ENCODE data around the gene KAT7.

KAT7 gene

GRCh38 chr17:49834118-49834743, 45.8 kb downstream of the KAT7 start:
- no peak for DNase-seq (ENCODE audit: extremely low read depth, insufficient read length)
- Histone ChIP-seq H3K4me3 (replicated peaks; ENCODE audit: low read depth, low read length) (no peak overlapping the region), H3K27me3 (replicated peaks; ENCODE audit: control insufficient read depth, insufficient read depth, low read length) (no peaks in the 10 kb centered on the region), H3K36me3 (ENCODE audit: control insufficient read depth, insufficient read depth, low read length) (peaks cover 14% of the 10 kb centered on the region)
- TF ChIP-seq, protein P1, sequence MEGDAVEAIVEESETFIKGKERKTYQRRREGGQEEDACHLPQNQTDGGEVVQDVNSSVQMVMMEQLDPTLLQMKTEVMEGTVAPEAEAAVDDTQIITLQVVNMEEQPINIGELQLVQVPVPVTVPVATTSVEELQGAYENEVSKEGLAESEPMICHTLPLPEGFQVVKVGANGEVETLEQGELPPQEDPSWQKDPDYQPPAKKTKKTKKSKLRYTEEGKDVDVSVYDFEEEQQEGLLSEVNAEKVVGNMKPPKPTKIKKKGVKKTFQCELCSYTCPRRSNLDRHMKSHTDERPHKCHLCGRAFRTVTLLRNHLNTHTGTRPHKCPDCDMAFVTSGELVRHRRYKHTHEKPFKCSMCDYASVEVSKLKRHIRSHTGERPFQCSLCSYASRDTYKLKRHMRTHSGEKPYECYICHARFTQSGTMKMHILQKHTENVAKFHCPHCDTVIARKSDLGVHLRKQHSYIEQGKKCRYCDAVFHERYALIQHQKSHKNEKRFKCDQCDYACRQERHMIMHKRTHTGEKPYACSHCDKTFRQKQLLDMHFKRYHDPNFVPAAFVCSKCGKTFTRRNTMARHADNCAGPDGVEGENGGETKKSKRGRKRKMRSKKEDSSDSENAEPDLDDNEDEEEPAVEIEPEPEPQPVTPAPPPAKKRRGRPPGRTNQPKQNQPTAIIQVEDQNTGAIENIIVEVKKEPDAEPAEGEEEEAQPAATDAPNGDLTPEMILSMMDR (IDR thresholded peaks at IDR 0.05; ENCODE audit: insufficient read depth, low read length, poor library complexity, severe bottlenecking) = no peak

GRCh38 chr17:49835472-49835871, 47.0 kb downstream of the KAT7 start:
- no peak for DNase-seq (ENCODE audit: extremely low read depth, insufficient read length)
- TF ChIP-seq, protein P1 (IDR thresholded peaks at IDR 0.05; ENCODE audit: insufficient read depth, low read length, poor library complexity, severe bottlenecking) = no peak
- H3K27me3 ChIP-seq (replicated peaks; ENCODE audit: control insufficient read depth, insufficient read depth, low read length) = no peaks in the 10 kb centered on the region
- no peak overlapping the region for H3K4me3 ChIP-seq (replicated peaks; ENCODE audit: low read depth, low read length)
- peaks cover 10% of the 10 kb centered on the region for H3K36me3 ChIP-seq (ENCODE audit: control insufficient read depth, insufficient read depth, low read length)

DNA sequence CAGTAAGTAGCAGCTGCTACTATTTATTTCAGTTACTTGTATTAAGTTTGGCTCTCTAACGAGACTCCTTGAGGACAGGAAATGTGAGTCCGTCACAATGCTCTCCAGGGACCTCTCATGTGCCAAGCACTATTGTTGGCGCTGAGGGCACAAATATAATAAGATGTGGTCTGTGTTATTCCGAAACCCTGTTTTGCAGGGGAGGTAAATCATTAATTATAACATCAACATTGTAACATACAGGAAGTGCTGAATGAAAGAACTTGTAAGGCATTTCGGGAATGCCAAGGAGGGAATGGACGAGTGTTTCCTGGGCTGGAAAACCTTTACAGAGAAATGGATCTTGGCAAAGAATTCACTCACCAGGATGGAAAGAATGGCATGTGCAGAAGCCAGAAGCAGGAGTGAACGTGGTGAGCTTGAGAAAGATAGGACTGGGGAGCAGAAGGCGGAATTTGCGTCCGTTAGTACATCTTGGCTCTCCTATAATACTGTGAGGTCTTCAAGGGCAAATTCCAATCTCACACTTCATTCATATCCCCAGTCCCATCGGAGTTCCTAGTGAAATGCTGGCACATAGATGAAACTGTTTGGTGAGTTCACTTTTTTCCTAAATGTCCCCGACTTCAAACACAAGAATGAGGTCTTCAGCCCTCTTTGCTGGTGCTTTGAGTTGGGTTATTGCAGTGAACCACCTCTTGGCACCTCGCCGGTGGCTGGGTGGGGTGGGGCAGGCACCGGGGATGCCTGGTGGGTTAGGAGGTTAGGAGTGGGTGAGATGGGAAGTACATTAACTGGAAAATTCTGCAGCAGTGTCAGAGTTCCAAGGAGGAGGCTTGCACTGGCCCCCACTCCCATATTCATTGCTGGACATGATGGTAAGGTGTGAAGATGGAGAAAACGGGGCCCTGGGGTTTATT, 47.9 kb downstream of the KAT7 start:
- H3K27me3 ChIP-seq (replicated peaks; ENCODE audit: control insufficient read depth, insufficient read depth, low read length) = no peaks in the 10 kb centered on the region
- H3K4me3 ChIP-seq (replicated peaks; ENCODE audit: low read depth, low read length) = no peak overlapping the region
- DNase-seq (ENCODE audit: extremely low read depth, insufficient read length) = no peak
- H3K36me3 ChIP-seq (ENCODE audit: control insufficient read depth, insufficient read depth, low read length) = peaks cover 8% of the 10 kb centered on the region
- TF ChIP-seq, protein P1 (IDR thresholded peaks at IDR 0.05; ENCODE audit: insufficient read depth, low read length, poor library complexity, severe bottlenecking) = no peak

DNA sequence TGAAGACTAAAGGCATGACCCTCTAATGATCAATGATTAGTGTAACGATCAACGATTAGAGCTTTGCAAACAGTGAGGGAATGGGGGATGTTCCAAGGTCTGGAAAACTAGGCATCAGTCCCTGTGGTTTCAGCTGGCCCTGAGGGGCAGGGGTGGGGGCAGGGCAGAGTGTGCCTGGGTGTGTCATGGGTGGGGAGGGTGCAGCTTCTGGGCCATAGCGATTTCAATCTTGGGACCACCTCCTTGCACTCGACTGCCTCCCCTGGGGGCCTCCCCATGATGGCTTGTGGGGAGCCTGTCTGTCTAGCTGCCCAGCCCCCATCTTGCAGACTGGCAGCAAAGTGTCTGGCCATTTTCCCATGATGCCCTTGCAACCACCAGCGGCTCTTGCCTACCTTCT, 51.0 kb downstream of the KAT7 start:
- DNase-seq (ENCODE audit: extremely low read depth, insufficient read length) = no peak
- H3K27me3 ChIP-seq (replicated peaks; ENCODE audit: control insufficient read depth, insufficient read depth, low read length) = no peaks in the 10 kb centered on the region
- TF ChIP-seq, protein P1 (IDR thresholded peaks at IDR 0.05; ENCODE audit: insufficient read depth, low read length, poor library complexity, severe bottlenecking) = no peak
- no peak overlapping the region for H3K4me3 ChIP-seq (replicated peaks; ENCODE audit: low read depth, low read length)
- no peaks in the 10 kb centered on the region; the same call in none of the 2 replicates for H3K36me3 ChIP-seq (ENCODE audit: control insufficient read depth, insufficient read depth, low read length)

- DNase-seq (ENCODE audit: extremely low read depth, insufficient read length) = no peak
- Histone ChIP-seq H3K27me3 (replicated peaks; ENCODE audit: control insufficient read depth, insufficient read depth, low read length) (no peaks in the 10 kb centered on the region), H3K36me3 (ENCODE audit: control insufficient read depth, insufficient read depth, low read length) (no peaks in the 10 kb centered on the region; the same call in none of the 2 replicates), H3K4me3 (replicated peaks; ENCODE audit: low read depth, low read length) (no peak overlapping the region)
- TF ChIP-seq, protein P1 (IDR thresholded peaks at IDR 0.05; ENCODE audit: insufficient read depth, low read length, poor library complexity, severe bottlenecking) = no peak
Measured at GRCh38 chr17:49841548-49841947, 53.1 kb downstream of the KAT7 start.
